ENCODE results near the gene PTPRN2.

PTPRN2 gene

DNA sequence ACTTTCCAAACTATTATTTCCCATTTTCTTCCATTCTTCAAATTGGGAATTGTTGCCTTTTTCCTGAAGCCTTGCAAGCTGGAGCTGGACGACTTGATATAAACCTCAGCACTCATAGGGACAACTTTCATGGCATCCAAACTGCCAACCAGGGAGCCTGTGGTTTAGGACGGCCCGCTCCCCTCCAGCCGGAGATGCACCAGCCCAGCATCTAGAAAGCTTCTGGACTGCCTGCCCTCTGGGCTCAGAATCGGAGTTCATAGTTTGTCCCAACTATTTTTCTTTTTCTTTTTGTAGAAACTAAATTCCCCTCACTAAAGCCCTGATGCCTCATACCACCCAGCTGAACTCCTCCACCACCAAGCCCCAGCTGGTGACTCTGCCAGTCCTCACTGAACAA, 1050.6 kb downstream of the PTPRN2 start:
- DNase-seq (ENCODE audit: low read depth): no peak
- no peak overlapping the region for H3K4me3 ChIP-seq (ENCODE audit: low read depth, low read length)
- in situ Hi-C loops (cut with HindIII; ENCODE audit: low sequenced_read_pairs): no loop called here
- no peak for TF ChIP-seq CTCF (IDR thresholded peaks at IDR 0.05; ENCODE audit: low read depth, low read length, missing control alignments)

DNA sequence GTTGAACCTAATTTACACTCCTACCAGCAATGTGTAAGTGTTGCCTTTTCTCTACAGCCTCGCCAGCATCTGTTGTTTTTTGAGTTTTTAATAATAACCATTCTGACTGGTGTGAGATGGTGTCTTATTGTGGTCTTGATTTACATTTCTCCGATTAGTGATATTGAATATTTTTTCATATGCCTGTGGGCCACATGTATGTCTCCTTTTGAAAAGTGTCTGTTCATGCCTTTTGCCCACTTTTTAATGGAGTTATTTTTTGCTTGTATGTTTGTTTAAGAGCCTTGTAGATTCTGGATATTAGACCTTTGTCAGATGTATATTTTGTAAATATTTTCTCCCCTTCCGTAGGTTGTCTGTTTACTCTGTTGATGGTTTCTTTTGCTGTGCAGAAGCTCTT, 1055.6 kb downstream of the PTPRN2 start:
- TF ChIP-seq CTCF (IDR thresholded peaks at IDR 0.05; ENCODE audit: low read depth, low read length, missing control alignments): no peak
- H3K4me3 ChIP-seq (ENCODE audit: low read depth, low read length): no peak overlapping the region
- in situ Hi-C loops (cut with HindIII; ENCODE audit: low sequenced_read_pairs): no loop called here
- DNase-seq (ENCODE audit: low read depth): no peak

DNA sequence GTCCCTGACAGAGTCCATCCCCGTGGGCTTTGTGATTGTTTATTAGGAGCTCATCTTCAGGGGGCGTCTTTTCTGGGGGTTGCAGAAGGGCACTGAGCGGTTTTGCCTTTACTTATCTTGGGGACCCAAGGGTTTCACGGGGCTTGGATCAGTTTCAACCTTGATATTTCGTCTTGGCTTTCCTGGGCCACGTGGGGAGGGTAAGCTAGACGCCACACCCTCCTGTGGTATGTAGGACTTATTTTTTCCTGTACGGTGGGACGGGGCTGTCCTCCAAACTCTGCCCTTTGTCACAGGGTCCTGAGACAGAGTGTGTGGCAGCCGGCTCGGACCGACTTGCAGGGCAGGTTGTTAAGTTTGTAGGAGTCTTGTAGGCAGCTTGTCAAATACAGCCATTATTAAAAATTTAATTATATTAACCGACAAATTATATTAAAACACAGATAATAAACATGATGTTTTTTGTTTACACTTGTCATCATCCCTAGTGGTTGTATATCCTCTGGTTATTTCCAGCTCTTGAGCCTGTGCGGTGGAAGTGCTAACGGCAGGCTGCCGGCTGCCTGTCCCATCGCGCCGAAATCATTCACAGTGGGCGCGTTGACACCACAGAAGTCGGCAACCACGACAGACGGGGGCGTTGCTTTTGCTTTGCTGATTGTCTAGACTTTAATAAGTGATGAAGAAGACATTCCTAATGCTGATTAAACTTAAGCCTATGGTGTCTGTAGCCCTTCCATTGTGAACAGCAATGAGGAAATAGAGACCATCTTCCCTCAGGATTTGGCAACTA, 1057.7 kb downstream of the PTPRN2 start:
- in situ Hi-C loops (cut with HindIII; ENCODE audit: low sequenced_read_pairs): no loop called here
- no peak for DNase-seq (ENCODE audit: low read depth)
- no peak overlapping the region for H3K4me3 ChIP-seq (ENCODE audit: low read depth, low read length)
- TF ChIP-seq CTCF (IDR thresholded peaks at IDR 0.05; ENCODE audit: low read depth, low read length, missing control alignments): no peak

- in situ Hi-C loops (cut with HindIII; ENCODE audit: low sequenced_read_pairs): no loop called here
- no peak overlapping the region for H3K4me3 ChIP-seq (ENCODE audit: low read depth, low read length)
- no peak for TF ChIP-seq CTCF (IDR thresholded peaks at IDR 0.05; ENCODE audit: low read depth, low read length, missing control alignments)
- DNase-seq (ENCODE audit: low read depth): no peak
Observed at GRCh38 chr7:157528785-157529341, 1058.8 kb downstream of the PTPRN2 start.

DNA sequence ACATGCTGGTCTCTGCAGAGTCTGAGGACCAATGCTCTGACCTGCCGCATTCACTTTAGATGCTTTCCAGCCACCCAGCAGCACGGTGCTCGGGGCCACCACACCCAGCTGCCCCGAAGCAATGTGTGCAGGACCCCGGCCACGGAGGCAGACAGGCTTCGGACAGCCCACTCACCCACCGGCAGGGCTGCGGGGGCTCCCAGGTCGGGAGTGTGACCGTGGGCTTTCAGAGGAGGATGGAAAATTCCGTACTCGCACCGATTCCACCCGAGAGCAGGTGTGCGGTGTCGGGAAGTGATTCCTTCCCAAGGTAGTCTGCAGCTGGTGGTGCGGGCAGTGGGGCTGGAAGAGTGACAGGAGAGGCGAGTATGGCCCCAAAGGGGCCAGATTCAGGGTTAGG, 1059.9 kb downstream of the PTPRN2 start:
- no peak for TF ChIP-seq CTCF (IDR thresholded peaks at IDR 0.05; ENCODE audit: low read depth, low read length, missing control alignments)
- no peak for DNase-seq (ENCODE audit: low read depth)
- in situ Hi-C loops (cut with HindIII; ENCODE audit: low sequenced_read_pairs): no loop called here
- H3K4me3 ChIP-seq (ENCODE audit: low read depth, low read length): no peak overlapping the region

DNA sequence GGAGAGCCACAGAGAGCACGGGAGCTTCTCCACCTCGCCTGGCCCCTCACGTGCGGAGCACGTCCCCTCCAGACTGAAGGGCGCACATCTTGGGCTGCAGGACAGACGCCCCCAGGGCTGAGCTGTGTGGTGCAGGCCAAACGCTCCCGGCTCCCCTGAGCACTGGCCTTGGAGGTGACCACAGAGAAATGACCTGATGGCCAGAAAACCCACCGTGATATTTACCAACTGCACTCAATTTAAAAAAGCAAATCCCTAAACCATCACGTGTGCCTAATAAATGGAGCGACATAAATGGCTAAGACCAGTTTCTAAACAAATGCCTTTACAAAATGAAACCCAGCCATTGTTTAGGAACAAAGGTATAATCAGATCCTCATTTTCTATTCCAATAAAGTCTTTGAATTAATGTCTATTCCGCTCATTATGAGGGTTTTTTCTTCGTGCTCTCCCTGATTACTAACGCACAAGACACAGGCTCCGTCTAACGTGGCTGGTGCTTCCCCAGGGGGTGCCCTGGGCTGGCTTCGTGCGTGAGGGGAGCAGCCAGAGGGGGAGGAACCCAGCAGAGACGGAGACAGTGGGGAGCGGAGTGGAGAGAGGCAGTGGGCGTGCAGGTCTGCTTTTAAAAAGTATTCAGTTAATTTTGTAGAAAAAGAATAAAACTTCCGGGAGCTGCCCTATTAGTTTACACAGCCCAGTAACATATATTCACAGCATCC, 1060.5 kb downstream of the PTPRN2 start:
- DNase-seq (ENCODE audit: low read depth): no peak
- no peak overlapping the region for H3K4me3 ChIP-seq (ENCODE audit: low read depth, low read length)
- in situ Hi-C loops (cut with HindIII; ENCODE audit: low sequenced_read_pairs): no loop called here
- TF ChIP-seq CTCF (IDR thresholded peaks at IDR 0.05; ENCODE audit: low read depth, low read length, missing control alignments): no peak

Measured in astrocyte of the cerebellum (primary cell).